GM18868 (cell line): Measurements from ENCODE around the gene LIN54.
"Not testable (repeated sequence)": the region's sequence is repeated elsewhere in the genome, so short reads cannot be mapped to it uniquely, and the experiment has no call there.

Source experiments
- ATAC-seq: cut with Tn5 transposase; IDR thresholded peaks from one replicate; pipeline ENCODE4 v1.9.1; 2021; ENCODE audit warnings: mild to moderate bottlenecking, moderate library complexity; ENCODE audit not compliant: unreplicated experiment

The LIN54 gene

DNA sequence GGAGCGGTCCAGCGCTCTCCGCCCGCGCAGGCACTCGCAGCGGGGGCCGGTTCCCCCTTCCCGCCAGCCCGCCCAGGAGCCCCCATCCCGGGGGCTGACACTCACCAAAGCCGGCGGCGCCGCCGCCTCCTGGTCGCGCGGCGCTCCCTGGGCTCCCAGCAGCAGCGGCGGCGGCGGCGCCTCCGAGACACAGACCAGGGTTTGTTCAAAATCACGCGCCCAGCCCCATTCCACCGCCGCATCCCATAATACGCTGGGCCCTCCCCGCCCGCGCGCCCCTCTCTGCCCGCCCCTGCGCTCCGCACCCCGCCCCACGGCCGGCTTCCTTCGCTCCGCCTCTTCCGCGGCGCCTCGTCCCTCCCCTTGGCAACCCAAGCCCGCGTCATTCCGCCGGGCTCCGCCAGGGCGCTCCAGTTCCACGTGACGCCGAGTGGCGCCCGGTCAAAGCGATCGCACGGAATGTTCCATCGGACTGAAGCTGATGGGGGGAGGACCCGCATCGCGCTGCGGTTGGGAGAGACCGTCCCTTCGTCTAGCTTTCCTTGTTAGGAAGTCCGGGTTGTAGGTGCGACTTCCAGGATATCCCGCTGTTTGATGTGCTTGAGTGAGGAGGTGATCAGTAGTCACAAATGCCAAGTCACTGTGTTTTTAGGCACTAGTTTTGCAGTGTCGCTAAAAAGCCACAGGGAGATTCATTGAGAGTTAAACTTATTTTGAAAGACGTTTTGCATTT lies 2.2 kb upstream of the LIN54 start:
- ATAC-seq = peak; percentile 86

DNA sequence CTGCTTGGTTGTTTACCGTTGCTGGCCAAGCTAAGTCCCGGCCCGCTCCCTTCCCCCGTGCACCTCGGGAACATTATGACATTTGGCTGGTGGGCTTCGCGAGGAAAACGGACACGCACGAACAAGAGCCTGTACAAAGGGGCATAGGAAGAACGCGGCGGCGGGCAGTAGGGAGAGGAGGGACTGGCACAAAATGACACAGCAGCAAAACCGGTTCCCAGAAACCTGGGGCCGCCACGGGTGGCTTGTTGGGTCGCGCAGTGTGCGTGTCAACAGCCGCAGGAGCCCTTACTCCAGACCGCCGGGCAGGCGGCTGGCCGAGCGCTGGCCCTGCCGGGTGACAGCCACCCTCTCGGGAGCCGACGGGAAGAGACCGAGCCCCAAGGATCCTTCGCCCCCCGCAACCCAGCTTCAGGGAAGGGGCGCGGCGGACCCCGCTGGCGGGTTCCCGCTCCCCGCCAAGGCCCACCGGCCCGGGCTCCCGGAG lies 1.6 kb upstream of the LIN54 start:
- ATAC-seq = peak; percentile 4

DNA sequence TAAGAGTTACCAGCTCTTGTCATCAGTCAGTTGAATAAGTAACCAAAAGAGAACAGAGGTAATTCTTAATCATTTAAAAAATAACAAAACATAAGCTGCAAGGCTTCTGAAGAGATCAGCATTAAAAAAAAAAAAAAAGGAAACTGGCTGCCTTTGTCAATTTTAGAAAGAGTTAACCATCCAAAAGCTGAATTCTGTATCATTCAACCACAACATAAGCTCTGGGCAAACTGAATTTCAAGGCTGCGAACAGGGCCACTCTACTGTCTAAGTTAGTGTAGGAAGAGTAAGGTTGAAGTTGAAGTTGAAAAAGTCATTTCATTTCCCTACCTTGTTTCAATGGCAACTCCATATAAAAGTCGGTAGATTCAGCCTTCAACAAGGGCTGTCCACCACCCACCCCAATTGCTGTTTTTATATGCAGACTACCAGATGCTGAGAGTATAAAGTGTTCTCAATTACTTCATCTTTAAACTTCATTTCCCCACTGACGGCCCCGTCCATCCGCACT lies 1.1 kb upstream of the LIN54 start:
- no peak for ATAC-seq

GRCh38 chr4:83010111-83010521 lies 507 bp downstream of the LIN54 start:
- ATAC-seq = no peak

- no peak for ATAC-seq
Observed at GRCh38 chr4:83009529-83009928, 1.1 kb downstream of the LIN54 start.

DNA sequence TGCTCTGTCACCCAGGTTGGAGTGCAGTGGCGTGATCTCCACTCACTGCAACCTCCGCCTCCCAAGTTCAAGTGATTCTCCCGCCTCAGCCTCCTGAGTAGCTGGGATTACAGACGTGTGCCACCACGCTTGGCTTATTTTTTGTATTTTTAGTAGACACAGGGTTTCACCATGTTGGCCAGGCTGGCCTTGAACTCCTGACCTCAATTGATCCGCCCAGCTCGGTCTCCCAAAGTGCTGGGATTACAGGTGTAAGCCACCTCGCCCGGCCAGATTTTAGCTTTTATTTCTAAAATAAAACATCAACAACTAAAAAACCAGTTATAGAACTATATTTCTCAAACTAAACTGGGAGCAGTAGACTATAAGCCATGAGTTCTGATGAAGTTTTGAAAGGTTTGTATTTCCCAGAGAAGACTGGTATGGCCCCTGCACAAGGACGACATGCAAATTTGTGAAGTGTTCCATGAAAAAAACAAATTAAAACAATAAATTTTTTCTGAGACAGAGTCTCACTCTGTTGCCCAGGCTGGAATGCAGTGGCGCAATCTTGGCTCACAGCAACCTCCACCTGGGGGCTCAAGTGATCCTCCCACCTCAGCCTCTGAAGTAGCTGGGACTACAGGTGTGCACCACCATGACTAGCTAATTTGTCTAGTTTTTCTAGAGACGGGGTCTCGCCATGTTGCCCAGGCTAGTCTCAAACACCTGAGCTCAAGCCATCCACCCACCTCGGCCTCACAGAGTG lies 7.4 kb downstream of the LIN54 start:
- not testable (repeated sequence) for ATAC-seq

GRCh38 chr4:83002329-83002728 lies 8.3 kb downstream of the LIN54 start:
- ATAC-seq = no peak

DNA sequence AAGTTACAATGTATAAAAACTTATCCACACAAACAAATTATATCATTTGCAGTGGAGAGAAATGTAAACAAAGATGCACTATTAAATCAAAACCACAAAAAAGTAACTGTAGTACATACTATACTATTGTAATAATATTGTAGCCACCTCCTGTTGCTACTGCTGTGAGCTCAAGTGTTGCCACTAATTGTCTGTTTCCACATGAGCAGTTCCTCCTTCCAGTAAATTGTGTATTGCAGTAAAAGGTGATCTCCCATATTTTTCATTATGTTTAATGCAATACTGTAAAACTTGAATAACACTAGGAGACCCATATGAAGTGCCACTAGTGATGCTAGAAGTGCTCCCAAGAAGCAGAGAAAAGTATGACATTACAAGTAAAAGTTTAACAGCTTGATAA lies 11.7 kb downstream of the LIN54 start:
- ATAC-seq = no peak

DNA sequence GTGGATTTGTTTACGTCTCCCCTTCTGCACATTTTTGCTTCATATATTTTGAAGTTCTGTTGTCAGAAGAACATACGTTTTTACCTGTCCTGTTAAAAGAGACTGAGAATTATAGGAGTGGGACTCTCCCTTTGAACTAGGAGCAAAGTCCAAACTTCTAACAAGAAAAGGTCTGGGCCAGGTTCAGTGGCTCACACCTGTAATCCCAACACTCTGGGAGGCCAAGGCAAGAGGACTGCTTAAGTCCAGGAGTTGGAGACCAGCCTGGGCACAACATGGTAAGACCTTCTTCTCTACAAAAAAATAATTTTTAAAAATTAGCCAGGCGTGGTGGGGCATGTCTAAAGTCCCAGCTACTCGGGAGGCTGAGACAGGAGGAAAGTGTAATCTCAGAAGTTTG lies 15.8 kb downstream of the LIN54 start:
- ATAC-seq = no peak

- ATAC-seq = peak; percentile 96
Observed at GRCh38 chr4:82989575-82990429, 20.8 kb downstream of the LIN54 start.

- ATAC-seq = no peak
Observed at GRCh38 chr4:82988323-82988832, 22.2 kb downstream of the LIN54 start.

- not testable (repeated sequence) for ATAC-seq
Observed at GRCh38 chr4:82987519-82987918, 23.1 kb downstream of the LIN54 start.

- ATAC-seq = no peak
Observed at GRCh38 chr4:82984459-82984858, 26.2 kb downstream of the LIN54 start.

DNA sequence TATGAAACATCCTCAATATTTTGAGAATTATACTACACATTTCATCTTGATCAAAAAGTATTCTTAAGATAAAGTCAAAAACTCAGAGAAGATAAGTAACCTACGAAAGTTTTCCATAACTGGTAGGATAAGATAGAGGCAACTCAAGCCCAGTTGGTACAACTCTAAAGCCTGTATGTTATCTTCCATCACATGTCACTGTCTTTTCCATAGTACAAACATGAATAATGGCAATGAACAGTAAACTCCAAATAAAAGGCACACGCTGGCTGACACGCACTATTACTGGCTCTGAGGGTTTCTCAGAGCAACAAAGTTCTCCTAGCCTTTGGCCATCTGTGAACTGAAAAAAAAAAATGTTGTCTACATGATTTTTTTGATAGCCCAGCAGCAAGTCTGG lies 27.2 kb downstream of the LIN54 start:
- ATAC-seq = no peak

DNA sequence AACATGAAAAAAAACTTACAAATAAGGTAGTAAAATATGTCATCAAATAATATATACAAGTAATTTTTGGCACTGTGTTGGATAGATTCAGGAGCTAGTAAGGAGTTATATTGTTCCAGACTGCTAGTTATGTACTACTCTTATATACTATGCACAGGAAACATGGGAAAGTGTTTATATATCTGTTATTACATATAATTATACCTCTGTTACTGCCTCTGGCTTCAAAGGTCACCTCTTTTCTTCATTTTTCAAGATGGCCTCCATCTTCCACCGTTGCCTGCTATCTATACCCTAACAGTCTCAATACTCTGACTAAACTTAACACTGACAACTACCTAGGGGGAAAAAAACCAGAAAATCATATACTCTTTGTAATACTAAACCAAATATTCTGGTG lies 29.5 kb downstream of the LIN54 start:
- no peak for ATAC-seq

GRCh38 chr4:82975792-82976191 lies 34.8 kb downstream of the LIN54 start:
- ATAC-seq = no peak

DNA sequence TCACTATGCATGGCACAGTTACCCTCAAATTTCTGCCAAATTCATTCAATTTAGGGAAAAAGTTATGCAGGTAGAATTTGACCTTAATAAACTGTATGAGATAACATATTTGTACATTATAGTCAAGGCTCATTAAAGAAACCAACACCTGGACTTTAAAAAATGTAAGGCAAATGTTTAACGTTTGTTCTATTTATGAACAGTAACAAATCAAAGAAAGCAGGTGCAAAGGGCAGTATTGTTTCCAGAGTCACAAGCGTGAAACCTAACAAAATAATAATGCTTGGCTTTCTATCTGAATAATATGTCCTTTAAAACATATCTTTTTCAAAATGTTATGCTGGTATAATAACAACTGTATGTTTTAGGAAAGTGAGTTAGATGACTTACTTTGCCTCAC lies 41.2 kb downstream of the LIN54 start:
- peak; percentile 3 for ATAC-seq

DNA sequence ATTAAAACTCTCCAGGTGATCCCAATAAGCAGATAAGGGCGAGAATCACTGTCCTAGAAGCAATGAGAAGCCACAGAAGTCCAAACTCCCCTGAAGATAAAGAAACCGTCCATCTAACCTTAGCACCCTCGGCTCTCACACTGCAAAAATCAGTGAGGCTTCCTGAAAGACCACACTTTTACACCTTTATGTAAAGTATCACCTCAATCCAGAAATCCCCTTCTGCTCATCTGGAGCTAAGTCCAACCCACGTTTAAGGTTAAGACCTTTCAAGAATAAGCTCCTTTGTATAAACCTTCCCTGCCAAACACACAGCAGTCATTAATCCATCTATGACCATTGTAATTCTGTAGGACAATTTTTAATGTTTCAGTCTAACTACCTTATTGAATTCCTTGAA lies 41.7 kb downstream of the LIN54 start:
- ATAC-seq = peak; percentile 89

DNA sequence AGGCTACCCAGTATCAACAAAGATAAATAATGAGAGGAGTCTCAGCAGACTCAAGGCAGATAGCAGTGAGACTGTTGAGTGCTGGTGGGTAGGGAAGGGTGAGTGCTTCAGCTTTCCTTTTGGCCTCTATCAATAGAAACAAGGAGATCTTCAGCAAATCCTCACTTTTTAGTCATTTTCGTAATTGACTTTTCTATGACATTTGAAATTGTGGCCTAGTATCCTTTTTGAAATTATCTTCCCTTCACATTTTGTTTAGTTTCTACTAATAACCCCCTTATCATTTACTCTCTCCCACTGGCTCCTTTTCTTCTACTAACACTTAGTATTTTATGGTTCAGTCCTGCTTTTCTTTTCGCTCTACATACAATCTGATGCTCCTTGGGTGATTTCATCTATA lies 44.9 kb downstream of the LIN54 start:
- no peak for ATAC-seq

- no peak for ATAC-seq
Observed at GRCh38 chr4:82957045-82957444, 53.6 kb downstream of the LIN54 start.

DNA sequence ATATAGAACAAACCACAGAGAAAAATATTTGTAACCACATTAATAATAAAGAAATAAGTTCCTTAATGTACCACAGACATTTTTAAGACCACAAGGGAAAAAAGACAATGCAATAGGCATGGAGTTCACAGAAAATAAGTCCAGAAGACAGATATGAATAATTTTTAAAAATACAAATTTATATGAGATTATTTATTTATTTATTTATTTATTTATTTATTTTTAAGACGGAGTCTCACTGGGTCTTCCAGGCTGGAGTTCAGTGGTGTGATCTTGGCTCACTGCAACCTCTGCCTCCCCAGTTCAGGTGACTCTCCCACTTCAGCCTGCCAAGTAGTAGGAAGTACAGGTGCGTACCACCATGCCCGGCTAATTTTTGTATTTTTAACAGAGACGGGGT lies 56.4 kb downstream of the LIN54 start:
- no peak for ATAC-seq
